Large intestine (tissue), 3 donors: ENCODE measurements around the gene RPS19BP1. TPM values are rescaled to one million over a fixed set of nuclear protein-coding genes. Genes with fewer than 3 reads are reported as not detected.
A peak's percentile ranks its signal among the peaks of the same experiment; 100 is the strongest.

Source experiments
- DNase-seq, 2 donors: peaks; one replicate each; pipeline versions ENCODE4 v3.0.0 to v3.0.0-alpha.2; 2013
- H3K27ac ChIP-seq: one replicate; pipeline ENCODE4 v1.5.1; 2013; ENCODE audit warnings: low read length
- H3K27me3 ChIP-seq: 2 replicates; pipeline ENCODE4 v1.6.1; 2013; ENCODE audit warnings: low read length; ENCODE audit not compliant: control insufficient read depth, insufficient read depth
- H3K36me3 ChIP-seq: 2 replicates; pipeline ENCODE4 v1.6.1; 2013; ENCODE audit warnings: low read length; ENCODE audit not compliant: control insufficient read depth, insufficient read depth
- H3K4me1 ChIP-seq: one replicate; pipeline ENCODE4 v1.6.1; 2013; ENCODE audit warnings: low read length; ENCODE audit not compliant: control insufficient read depth, insufficient read depth
- H3K4me3 ChIP-seq: one replicate; pipeline ENCODE4 v1.5.1; 2013; ENCODE audit warnings: low read length
- H3K9me3 ChIP-seq: one replicate; pipeline ENCODE4 v1.6.1; 2013; ENCODE audit warnings: mild to moderate bottlenecking, low read depth, low read length, moderate library complexity; ENCODE audit not compliant: control insufficient read depth
- WGBS: methylation state at CpG from one replicate; pipeline ENCODE4 v1.1.5; 2013; ENCODE audit warnings: low lambda C conversion rate; ENCODE audit not compliant: insufficient coverage; 5-methylcytosine and 5-hydroxymethylcytosine counted together
- polyA plus RNA-seq: library from polyadenylated mRNA; unstranded; fragments of 120-200 nt; gene quantifications from one replicate; pipeline ENCODE4 v1.2.1, GENCODE V29; 2013

The RPS19BP1 gene
- polyA plus RNA-seq, 1 donor = 57.2 TPM

DNA sequence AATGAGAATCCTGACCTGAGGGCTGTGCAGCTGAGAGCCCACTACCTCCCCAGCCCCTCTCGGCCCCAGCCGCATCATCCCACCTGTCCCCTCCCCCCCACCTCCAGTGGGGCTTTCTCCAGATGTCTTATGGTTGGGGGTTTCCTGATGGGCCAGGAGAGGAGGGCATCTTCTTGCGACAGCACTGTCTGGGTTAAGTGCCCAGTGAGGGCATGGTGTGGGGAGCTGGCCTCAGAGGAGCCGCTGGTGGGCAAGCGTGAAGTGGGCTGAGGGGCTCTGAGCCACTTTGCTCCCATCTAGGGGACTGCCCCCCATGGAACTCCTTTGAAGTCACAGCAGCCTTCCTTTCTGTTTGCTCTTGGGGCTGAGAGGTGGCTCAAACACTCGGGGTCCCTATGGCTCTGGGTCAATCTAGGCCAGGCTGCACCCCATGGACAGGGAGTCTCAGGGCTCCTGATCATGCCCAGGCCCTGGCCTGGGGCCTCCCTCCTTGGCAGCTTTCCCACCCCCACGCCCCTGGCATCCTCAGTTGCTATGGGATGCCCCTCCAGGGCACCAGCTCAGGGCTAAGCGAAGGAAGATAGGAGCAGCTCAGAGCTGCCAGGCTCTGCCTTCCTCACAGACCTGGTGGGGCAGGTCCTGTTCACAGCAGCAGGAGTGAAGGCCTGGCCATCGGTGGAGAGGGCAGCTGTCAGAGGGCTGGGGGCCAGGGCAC is 41.4 kb downstream of the RPS19BP1 start:
- Histone ChIP-seq H3K4me3 (no peak overlapping the region), H3K4me1 (peaks cover 18% of the 10 kb centered on the region), H3K27me3 (no peaks in the 10 kb centered on the region), H3K9me3 (peaks cover 5% of the 10 kb centered on the region), H3K36me3 (peaks cover 37% of the 10 kb centered on the region), H3K27ac (no peak overlapping the region)
- no peak for DNase-seq
- WGBS = no CpG with 5 or more reads among the region's 9 CpGs

DNA sequence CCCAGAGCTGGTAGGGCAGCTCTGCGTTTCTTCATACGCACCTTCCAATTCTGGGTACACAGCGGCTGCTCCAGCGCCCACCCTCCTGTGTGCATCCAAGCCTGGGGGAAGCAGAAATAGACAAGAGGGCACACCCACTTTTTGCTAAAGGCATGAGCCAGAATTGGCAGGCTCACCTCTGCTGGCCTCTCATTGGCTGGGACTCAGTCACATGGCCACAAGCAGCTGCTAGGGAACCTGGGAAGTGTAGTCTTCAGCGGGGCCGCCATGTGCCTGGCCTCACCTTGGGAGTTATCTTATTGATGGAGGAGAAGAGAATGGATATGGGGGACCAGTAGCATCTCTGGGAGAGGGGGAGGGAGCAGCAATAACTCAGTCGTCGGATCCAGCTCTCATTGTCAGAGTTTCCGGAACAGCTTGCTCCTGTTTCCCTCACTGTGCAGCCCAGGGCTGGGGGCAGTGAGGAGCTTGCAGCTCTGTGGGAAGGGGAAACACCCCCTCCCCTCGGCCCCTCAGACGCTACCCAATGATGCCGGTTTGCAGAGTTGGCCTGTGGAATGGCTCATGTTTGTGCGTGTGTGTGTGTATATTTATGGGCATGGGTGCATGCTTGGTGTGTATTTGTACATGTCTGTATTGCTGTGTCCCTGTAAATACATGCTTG is 42.3 kb downstream of the RPS19BP1 start:
- H3K36me3 ChIP-seq = peaks cover 37% of the 10 kb centered on the region
- DNase-seq = peak in 1 of 2 donors; percentile 58
- no peak overlapping the region for H3K4me3 ChIP-seq
- no peaks in the 10 kb centered on the region for H3K27me3 ChIP-seq
- H3K9me3 ChIP-seq = peaks cover 5% of the 10 kb centered on the region
- peak overlapping the region; percentile 86 for H3K27ac ChIP-seq
- no CpG with 5 or more reads among the region's 13 CpGs for WGBS
- peaks cover 18% of the 10 kb centered on the region for H3K4me1 ChIP-seq

DNA sequence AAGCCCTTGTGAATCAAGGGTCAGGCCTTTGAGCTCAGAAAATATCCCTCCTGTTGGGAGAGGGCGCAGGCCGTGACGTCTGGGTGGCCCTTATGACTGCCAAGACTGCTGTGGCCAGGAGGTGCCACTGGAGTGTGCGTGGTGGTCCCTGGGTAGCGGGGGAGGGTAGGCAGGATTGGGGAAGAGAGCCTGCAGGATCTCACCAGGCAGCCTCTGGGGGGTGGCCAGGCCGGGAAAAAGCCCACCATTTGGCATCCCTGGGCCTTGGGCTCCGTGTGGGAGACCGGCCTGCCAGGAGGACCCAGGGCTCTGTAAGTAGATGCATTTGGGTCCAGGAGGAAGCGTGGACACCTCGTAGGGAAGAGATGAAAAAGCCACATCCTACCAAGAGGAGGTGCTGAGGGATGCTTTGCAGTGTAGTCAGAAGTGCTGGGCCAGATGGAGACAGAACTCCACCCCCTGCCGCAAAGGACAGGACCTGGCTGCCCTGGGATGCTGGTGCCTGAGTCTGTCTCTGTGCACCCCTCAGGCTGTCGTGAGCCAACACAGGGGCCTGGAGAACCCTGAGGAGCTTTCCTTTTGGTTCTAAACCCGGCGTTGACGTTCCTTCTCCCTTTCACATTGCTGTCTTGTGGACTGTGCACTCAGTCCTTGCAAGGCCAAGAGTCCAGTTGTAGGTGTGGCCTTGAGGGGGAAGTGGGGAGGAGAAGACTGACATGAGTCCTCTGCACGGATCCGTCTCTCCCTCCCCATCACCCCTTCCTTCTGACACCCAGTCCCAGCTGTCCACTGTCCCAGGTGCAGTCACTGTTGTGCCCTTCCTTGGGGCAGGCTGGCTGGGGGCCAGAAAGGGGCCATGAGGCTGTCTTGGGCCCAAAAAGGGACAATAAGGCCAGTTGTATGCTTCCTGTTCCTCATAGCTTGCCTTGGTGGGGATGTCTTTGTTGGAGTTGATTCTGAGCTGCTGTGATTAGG is 43.2 kb downstream of the RPS19BP1 start:
- Histone ChIP-seq H3K27me3 (no peaks in the 10 kb centered on the region), H3K9me3 (peaks cover 5% of the 10 kb centered on the region), H3K4me1 (peaks cover 18% of the 10 kb centered on the region), H3K4me3 (no peak overlapping the region), H3K36me3 (peaks cover 37% of the 10 kb centered on the region), H3K27ac (peak overlapping the region; percentile 86)
- peak; percentile 73 to 85 for DNase-seq
- WGBS = no CpG with 5 or more reads among the region's 17 CpGs

DNA sequence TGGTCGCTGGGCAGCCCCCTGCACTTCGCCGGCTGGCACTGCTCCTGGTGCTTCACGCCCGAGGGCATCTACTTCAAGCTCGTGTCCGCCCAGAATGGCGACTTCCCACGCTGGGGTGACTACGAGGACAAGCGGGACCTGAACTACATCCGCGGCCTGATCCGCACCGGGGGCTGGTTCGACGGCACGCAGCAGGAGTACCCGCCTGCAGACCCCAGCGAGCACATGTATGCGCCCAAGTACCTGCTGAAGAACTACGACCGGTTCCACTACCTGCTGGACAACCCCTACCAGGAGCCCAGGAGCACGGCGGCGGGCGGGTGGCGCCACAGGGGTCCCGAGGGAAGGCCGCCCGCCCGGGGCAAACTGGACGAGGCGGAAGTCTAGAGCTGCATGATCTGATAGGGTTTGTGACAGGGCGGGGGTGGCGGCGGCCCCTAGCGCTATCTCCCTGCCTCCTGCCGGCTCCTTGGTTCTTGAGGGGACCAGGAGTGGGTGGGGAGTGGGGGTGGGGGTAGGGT is 43.9 kb downstream of the RPS19BP1 start:
- H3K36me3 ChIP-seq = peaks cover 37% of the 10 kb centered on the region
- peaks cover 18% of the 10 kb centered on the region for H3K4me1 ChIP-seq
- no CpG with 5 or more reads among the region's 39 CpGs for WGBS
- no peaks in the 10 kb centered on the region for H3K27me3 ChIP-seq
- no peak overlapping the region for H3K4me3 ChIP-seq
- H3K9me3 ChIP-seq = peaks cover 5% of the 10 kb centered on the region
- DNase-seq = no peak
- H3K27ac ChIP-seq = peak overlapping the region; percentile 86

DNA sequence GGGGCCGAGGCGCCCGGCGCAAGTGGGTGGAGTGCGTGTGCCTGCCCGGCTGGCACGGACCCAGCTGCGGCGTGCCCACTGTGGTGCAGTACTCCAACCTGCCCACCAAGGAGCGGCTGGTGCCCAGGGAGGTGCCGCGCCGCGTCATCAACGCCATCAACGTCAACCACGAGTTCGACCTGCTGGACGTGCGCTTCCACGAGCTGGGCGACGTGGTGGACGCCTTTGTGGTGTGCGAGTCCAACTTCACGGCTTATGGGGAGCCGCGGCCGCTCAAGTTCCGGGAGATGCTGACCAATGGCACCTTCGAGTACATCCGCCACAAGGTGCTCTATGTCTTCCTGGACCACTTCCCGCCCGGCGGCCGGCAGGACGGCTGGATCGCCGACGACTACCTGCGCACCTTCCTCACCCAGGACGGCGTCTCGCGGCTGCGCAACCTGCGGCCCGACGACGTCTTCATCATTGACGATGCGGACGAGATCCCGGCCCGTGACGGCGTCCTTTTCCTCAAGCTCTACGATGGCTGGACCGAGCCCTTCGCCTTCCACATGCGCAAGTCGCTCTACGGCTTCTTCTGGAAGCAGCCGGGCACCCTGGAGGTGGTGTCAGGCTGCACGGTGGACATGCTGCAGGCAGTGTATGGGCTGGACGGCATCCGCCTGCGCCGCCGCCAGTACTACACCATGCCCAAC is 44.6 kb downstream of the RPS19BP1 start:
- no peak overlapping the region for H3K4me3 ChIP-seq
- WGBS = 90% methylated on average over 2 of the region's 70 CpGs

DNA sequence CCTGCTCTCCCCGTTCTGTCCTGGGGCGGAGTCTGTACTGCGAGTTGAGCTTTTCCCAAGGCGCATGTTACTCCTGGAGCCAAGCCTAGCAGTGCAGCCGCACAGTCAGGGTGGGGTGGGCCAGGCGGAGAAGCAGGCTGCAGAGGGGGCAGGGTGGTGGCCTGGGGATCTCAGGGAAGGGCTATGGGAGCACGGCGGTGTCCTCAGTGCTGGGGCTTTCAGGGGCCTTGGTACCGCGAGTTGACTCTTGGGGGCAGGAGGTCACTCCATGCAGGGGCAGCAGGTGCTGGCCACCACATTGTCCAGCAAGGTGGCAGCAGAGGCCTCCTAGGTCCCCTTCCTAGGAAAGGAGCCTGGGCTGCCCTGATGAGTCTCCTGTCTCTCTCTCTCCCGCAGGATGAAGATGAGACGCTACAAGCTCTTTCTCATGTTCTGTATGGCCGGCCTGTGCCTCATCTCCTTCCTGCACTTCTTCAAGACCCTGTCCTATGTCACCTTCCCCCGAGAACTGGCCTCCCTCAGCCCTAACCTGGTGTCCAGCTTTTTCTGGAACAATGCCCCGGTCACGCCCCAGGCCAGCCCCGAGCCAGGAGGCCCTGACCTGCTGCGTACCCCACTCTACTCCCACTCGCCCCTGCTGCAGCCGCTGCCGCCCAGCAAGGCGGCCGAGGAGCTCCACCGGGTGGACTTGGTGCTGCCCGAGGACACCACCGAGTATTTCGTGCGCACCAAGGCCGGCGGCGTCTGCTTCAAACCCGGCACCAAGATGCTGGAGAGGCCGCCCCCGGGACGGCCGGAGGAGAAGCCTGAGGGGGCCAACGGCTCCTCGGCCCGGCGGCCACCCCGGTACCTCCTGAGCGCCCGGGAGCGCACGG is 45.4 kb downstream of the RPS19BP1 start:
- Histone ChIP-seq H3K4me3 (no peak overlapping the region), H3K9me3 (peaks cover 5% of the 10 kb centered on the region), H3K36me3 (peaks cover 44% of the 10 kb centered on the region), H3K4me1 (peaks cover 18% of the 10 kb centered on the region), H3K27ac (no peak overlapping the region), H3K27me3 (no peaks in the 10 kb centered on the region)
- DNase-seq = no peak
- WGBS = no CpG with 5 or more reads among the region's 45 CpGs

More for the DNA sequence above, 44.6 kb downstream of the RPS19BP1 start:
- H3K27ac ChIP-seq = no peak overlapping the region
- peaks cover 5% of the 10 kb centered on the region for H3K9me3 ChIP-seq
- H3K27me3 ChIP-seq = no peaks in the 10 kb centered on the region
- peaks cover 18% of the 10 kb centered on the region for H3K4me1 ChIP-seq
- no peak for DNase-seq
- peaks cover 37% of the 10 kb centered on the region for H3K36me3 ChIP-seq

DNA sequence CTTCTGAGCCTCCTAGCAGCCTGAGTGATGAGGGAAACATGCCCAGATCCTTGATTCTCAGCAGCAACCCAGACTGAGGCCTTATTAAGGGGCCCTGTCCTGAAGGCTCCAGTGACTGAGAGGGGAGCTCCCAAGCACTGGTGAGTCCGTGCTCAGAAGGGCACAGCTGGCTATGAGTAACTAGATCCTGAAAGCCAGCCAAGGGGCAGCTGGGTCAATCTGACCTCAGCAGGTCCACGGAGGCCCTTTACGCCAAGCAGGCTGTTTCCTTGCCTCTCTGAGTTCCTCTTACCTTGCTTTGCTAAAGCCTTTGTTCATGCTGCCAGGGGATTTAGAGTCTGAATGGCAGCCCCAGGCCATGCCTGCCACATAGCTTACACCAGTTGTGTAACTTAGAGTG is 49.8 kb downstream of the RPS19BP1 start:
- peaks cover 7% of the 10 kb centered on the region for H3K4me1 ChIP-seq
- no CpG with 5 or more reads among the region's 3 CpGs for WGBS
- peaks cover 34% of the 10 kb centered on the region for H3K36me3 ChIP-seq

DNA sequence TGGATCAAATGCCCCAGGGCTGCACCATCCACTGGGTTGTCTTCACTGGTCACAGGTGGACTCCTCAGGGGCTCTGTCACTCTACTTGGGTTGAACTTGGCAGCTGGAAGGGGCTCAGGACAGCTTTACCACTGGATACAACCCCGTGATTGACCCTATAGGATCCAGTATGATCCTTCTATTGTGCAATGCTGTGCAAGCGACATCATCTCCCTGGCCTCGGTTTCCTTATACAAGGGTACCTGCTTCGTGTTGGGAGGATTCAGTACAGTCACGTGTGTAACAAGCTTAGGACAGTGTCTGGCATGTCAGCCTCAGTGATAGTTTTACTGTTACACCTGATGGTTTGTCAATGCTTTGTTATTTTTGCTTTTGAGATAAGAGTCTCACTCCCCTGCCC is 51.0 kb downstream of the RPS19BP1 start:
- no CpG with 5 or more reads among the region's 5 CpGs for WGBS
- Histone ChIP-seq H3K36me3 (peaks cover 42% of the 10 kb centered on the region), H3K4me1 (peaks cover 12% of the 10 kb centered on the region), H3K27ac (no peak overlapping the region), H3K9me3 (no peaks in the 10 kb centered on the region), H3K4me3 (no peak overlapping the region), H3K27me3 (no peaks in the 10 kb centered on the region)
- DNase-seq = no peak

More for the DNA sequence above, 49.8 kb downstream of the RPS19BP1 start:
- DNase-seq = no peak
- peaks cover under 1% of the 10 kb centered on the region for H3K9me3 ChIP-seq
- H3K27ac ChIP-seq = no peak overlapping the region
- no peak overlapping the region for H3K4me3 ChIP-seq
- no peaks in the 10 kb centered on the region for H3K27me3 ChIP-seq

DNA sequence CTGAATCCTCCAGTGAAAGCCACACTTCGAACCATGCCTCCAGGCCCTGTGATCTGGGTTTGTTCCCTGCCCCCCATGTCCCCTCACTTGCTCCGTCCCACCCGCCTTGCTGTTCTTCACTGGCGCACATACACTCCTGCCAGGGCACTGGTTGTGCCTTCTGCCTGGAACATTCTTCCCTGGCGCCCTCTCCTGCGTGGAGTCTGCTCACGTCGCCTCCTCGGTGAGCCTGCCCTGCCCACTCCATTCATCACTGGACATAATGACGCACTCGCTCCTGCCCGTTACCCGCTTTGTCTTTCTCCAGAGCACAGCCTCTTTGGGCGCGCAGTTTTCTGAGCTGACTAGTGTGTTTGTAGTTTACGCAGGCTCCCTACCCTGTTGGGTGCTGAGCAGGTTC is 51.5 kb downstream of the RPS19BP1 start:
- Histone ChIP-seq H3K4me3 (no peak overlapping the region), H3K27me3 (no peaks in the 10 kb centered on the region), H3K9me3 (no peaks in the 10 kb centered on the region), H3K4me1 (peaks cover 17% of the 10 kb centered on the region), H3K36me3 (peaks cover 42% of the 10 kb centered on the region), H3K27ac (no peak overlapping the region)
- no peak for DNase-seq
- 83% methylated on average over 4 of the region's 16 CpGs for WGBS
